Stimulated activated naive CD8-positive, alpha-beta T cell treated with anti-CD3 and anti-CD28 coated beads, Interleukin-15, amount 100 ng/mL, for 72 hours (primary cell): ENCODE measurements around the gene RALGDS.

Source experiments
- ATAC-seq: fragments of 150-1000 bp; cut with Tn5 transposase; 2 replicates; pipeline ENCODE4 v1.10.0; 2021; ENCODE audit warnings: mild to moderate bottlenecking, moderate library complexity
- DNase-seq, 2 donors: peaks; one replicate each; pipeline ENCODE4 v3.0.0; 2021 to 2022
- H3K27ac Mint-ChIP-seq, 2 donors: one replicate each; pipeline ENCODE4 v1.8.0; 2022; ENCODE audit warnings: mild to moderate bottlenecking in 2 of 2, mixed read lengths in 2 of 2, moderate library complexity in 2 of 2
- H3K27me3 Mint-ChIP-seq: one replicate; pipeline ENCODE4 v1.8.0; 2022; ENCODE audit warnings: mixed read lengths
- H3K4me1 Mint-ChIP-seq: one replicate; pipeline ENCODE4 v1.8.0; 2022; ENCODE audit warnings: mild to moderate bottlenecking, mixed read lengths
- H3K4me3 Mint-ChIP-seq, 2 donors: one replicate each; pipeline ENCODE4 v1.8.0; 2022; ENCODE audit warnings: mild to moderate bottlenecking in 2 of 2, mixed read lengths in 2 of 2, moderate library complexity in 1 of 2
- H3K9me3 Mint-ChIP-seq, 2 donors: one replicate each; pipeline ENCODE4 v1.8.0; 2022; ENCODE audit warnings: mixed read lengths in 2 of 2

Gene RALGDS

GRCh38 chr9:133130685-133131244 lies 9.7 kb upstream of the RALGDS start:
- Mint-ChIP-seq H3K27me3 (no peaks in the 10 kb centered on the region), H3K4me3 (peak overlapping the region; percentile 92 to 94), H3K4me1 (peaks cover 95% of the 10 kb centered on the region), H3K9me3 (no peaks in the 10 kb centered on the region), H3K27ac (peak overlapping the region; percentile 97 to 100)
- ATAC-seq (peak; percentile 56), DNase-seq (peak in 1 of 2 donors; percentile 71)

- H3K9me3 Mint-ChIP-seq: no peaks in the 10 kb centered on the region
- H3K4me1 Mint-ChIP-seq: peaks cover 92% of the 10 kb centered on the region
- H3K4me3 Mint-ChIP-seq: peak overlapping the region; percentile 92 to 94
- no peak for DNase-seq
- no peak for ATAC-seq
- H3K27ac Mint-ChIP-seq: peak overlapping the region; percentile 23 to 89
- H3K27me3 Mint-ChIP-seq: no peaks in the 10 kb centered on the region
Measured at GRCh38 chr9:133129001-133129795, 8.2 kb upstream of the RALGDS start.

- Mint-ChIP-seq H3K4me3 (peak overlapping the region; percentile 76 to 82), H3K27me3 (no peaks in the 10 kb centered on the region), H3K9me3 (no peaks in the 10 kb centered on the region), H3K4me1 (peaks cover 92% of the 10 kb centered on the region), H3K27ac (no peak overlapping the region)
- no peak for DNase-seq
- ATAC-seq: no peak
Measured at GRCh38 chr9:133128152-133128551, 7.1 kb upstream of the RALGDS start.

GRCh38 chr9:133127340-133127981 lies 6.4 kb upstream of the RALGDS start:
- Mint-ChIP-seq H3K9me3 (no peaks in the 10 kb centered on the region), H3K27me3 (no peaks in the 10 kb centered on the region), H3K4me1 (peaks cover 88% of the 10 kb centered on the region), H3K4me3 (peak overlapping the region; percentile 76 to 82), H3K27ac (peak overlapping the region; percentile 79 to 88)
- peak in 1 of 2 donors; percentile 68 for DNase-seq
- peak; percentile 64 for ATAC-seq

- peak overlapping the region; percentile 76 to 82 for H3K4me3 Mint-ChIP-seq
Measured at GRCh38 chr9:133126697-133127339, 5.8 kb upstream of the RALGDS start.

GRCh38 chr9:133125941-133126696 lies 5.1 kb upstream of the RALGDS start:
- Mint-ChIP-seq H3K27me3 (no peaks in the 10 kb centered on the region), H3K27ac (peak overlapping the region; percentile 50 to 67), H3K4me1 (peaks cover 87% of the 10 kb centered on the region), H3K9me3 (no peaks in the 10 kb centered on the region), H3K4me3 (peak overlapping the region; percentile 76 to 82)
- no peak for DNase-seq
- ATAC-seq: peak; percentile 4

More at GRCh38 chr9:133126697-133127339, 5.8 kb upstream of the RALGDS start:
- Mint-ChIP-seq H3K27ac (peak overlapping the region; percentile 50 to 67), H3K9me3 (no peaks in the 10 kb centered on the region), H3K4me1 (peaks cover 88% of the 10 kb centered on the region), H3K27me3 (no peaks in the 10 kb centered on the region)
- ATAC-seq (no peak), DNase-seq (no peak)

- DNase-seq (no peak), ATAC-seq (no peak)
- H3K27ac Mint-ChIP-seq: no peak overlapping the region
- H3K9me3 Mint-ChIP-seq: no peaks in the 10 kb centered on the region
- peaks cover 85% of the 10 kb centered on the region for H3K4me1 Mint-ChIP-seq
- H3K27me3 Mint-ChIP-seq: no peaks in the 10 kb centered on the region
- H3K4me3 Mint-ChIP-seq: peak overlapping the region in 1 of 2 donors; percentile 9
Measured at GRCh38 chr9:133124907-133125275, 3.9 kb upstream of the RALGDS start.

GRCh38 chr9:133124123-133124906 lies 3.3 kb upstream of the RALGDS start:
- H3K27me3 Mint-ChIP-seq: no peaks in the 10 kb centered on the region
- H3K4me1 Mint-ChIP-seq: peaks cover 81% of the 10 kb centered on the region
- DNase-seq (no peak), ATAC-seq (no peak)
- peak overlapping the region in 1 of 2 donors; percentile 9 for H3K4me3 Mint-ChIP-seq
- H3K27ac Mint-ChIP-seq: no peak overlapping the region
- no peaks in the 10 kb centered on the region for H3K9me3 Mint-ChIP-seq

- ATAC-seq (no peak), DNase-seq (no peak)
- H3K4me3 Mint-ChIP-seq: no peak overlapping the region
- H3K27ac Mint-ChIP-seq: no peak overlapping the region
- no peaks in the 10 kb centered on the region for H3K9me3 Mint-ChIP-seq
- peaks cover 81% of the 10 kb centered on the region for H3K4me1 Mint-ChIP-seq
- H3K27me3 Mint-ChIP-seq: no peaks in the 10 kb centered on the region
Measured at GRCh38 chr9:133122935-133123611, 2.0 kb upstream of the RALGDS start.

GRCh38 chr9:133122605-133122934 lies 1.5 kb upstream of the RALGDS start:
- H3K4me3 Mint-ChIP-seq: no peak overlapping the region
- H3K9me3 Mint-ChIP-seq: no peaks in the 10 kb centered on the region
- ATAC-seq (no peak), DNase-seq (no peak)
- no peaks in the 10 kb centered on the region for H3K27me3 Mint-ChIP-seq
- peaks cover 81% of the 10 kb centered on the region for H3K4me1 Mint-ChIP-seq
- no peak overlapping the region for H3K27ac Mint-ChIP-seq

GRCh38 chr9:133121915-133122550 lies 993 bp upstream of the RALGDS start:
- DNase-seq (peak in 1 of 2 donors; percentile 40), ATAC-seq (peak; percentile 27)
- H3K9me3 Mint-ChIP-seq: no peaks in the 10 kb centered on the region
- no peaks in the 10 kb centered on the region for H3K27me3 Mint-ChIP-seq
- peaks cover 81% of the 10 kb centered on the region for H3K4me1 Mint-ChIP-seq
- H3K4me3 Mint-ChIP-seq: peak overlapping the region; percentile 66 to 70
- peak overlapping the region; percentile 88 to 95 for H3K27ac Mint-ChIP-seq

GRCh38 chr9:133120501-133121197 lies 391 bp downstream of the RALGDS start:
- H3K4me1 Mint-ChIP-seq: peaks cover 81% of the 10 kb centered on the region
- no peak for DNase-seq
- peak overlapping the region; percentile 77 to 80 for H3K4me3 Mint-ChIP-seq
- no peaks in the 10 kb centered on the region for H3K27me3 Mint-ChIP-seq
- no peak for ATAC-seq
- no peaks in the 10 kb centered on the region for H3K9me3 Mint-ChIP-seq
- peak overlapping the region in 1 of 2 donors; percentile 83 for H3K27ac Mint-ChIP-seq

- Mint-ChIP-seq H3K4me3 (peak overlapping the region; percentile 77 to 80), H3K4me1 (peaks cover 84% of the 10 kb centered on the region), H3K9me3 (no peaks in the 10 kb centered on the region), H3K27me3 (no peaks in the 10 kb centered on the region), H3K27ac (peak overlapping the region in 1 of 2 donors; percentile 74)
- DNase-seq (no peak), ATAC-seq (no peak)
Measured at GRCh38 chr9:133119846-133120500, 1.1 kb downstream of the RALGDS start.
